HepG2 (cell line): ENCODE measurements around the gene DACT2. TPM values are rescaled to one million over a fixed set of nuclear protein-coding genes. Genes with fewer than 3 reads are reported as not detected.

Experiments
- ATAD3A ChIP-seq: sonication (generic); formaldehyde crosslinking; IDR thresholded peaks from 2 replicates; pipeline ENCODE4 v1.4.0; 2020; ENCODE audit warnings: missing genetic modification reagents
- BCL3 ChIP-seq: sonication (generic); formaldehyde crosslinking; IDR thresholded peaks from 2 replicates; pipeline ENCODE4 v1.5.1; 2020; ENCODE audit warnings: mild to moderate bottlenecking, missing genetic modification reagents, moderate library complexity
- HIC2 ChIP-seq: sonication (generic); formaldehyde crosslinking; IDR thresholded peaks from 2 replicates; pipeline ENCODE4 v1.9.0; 2022; ENCODE audit warnings: low read depth, missing genetic modification reagents
- HMGXB4 ChIP-seq, 2 experiments: sonication (generic) in 1 of 2; formaldehyde crosslinking in 1 of 2; IDR thresholded peaks; 2 replicates each; pipeline versions ENCODE4 v1.4.0 to v1.6.1; 2018 to 2020; ENCODE audit warnings: missing genetic modification reagents in 2 of 2, borderline replicate concordance in 1 of 2, low read depth in 1 of 2, mild to moderate bottlenecking in 1 of 2, missing biosample characterization in 1 of 2
- KAT2B ChIP-seq: fragments of 150-350 bp; IDR thresholded peaks from 2 replicates; pipeline ENCODE4 v1.6.1; 2014; ENCODE audit warnings: low read depth, low read length, borderline replicate concordance
- MTA3 ChIP-seq: sonication (generic); formaldehyde crosslinking; IDR thresholded peaks from 2 replicates; pipeline ENCODE4 v1.4.0; 2020; ENCODE audit warnings: missing genetic modification reagents
- NFYB ChIP-seq: sonication (generic); formaldehyde crosslinking; IDR thresholded peaks from 2 replicates; pipeline ENCODE4 v1.4.0; 2020; ENCODE audit warnings: missing genetic modification reagents
- POGK ChIP-seq: sonication (generic); formaldehyde crosslinking; conservative IDR thresholded peaks from 2 replicates; pipeline ENCODE4 v1.8.0; 2022; ENCODE audit warnings: mild to moderate bottlenecking, moderate library complexity, missing genetic modification reagents
- PRDM10 ChIP-seq: sonication (generic); formaldehyde crosslinking; IDR thresholded peaks from 2 replicates; pipeline ENCODE4 v1.4.0; 2020; ENCODE audit warnings: low read depth, missing genetic modification reagents
- RAD21 ChIP-seq: fragments of 450-650 bp; formaldehyde crosslinking; IDR thresholded peaks from 2 replicates; pipeline ENCODE4 v1.5.0; 2020; ENCODE audit warnings: mild to moderate bottlenecking
- RARA ChIP-seq: IDR thresholded peaks from 2 replicates; pipeline ENCODE4 v1.6.1; 2016; ENCODE audit warnings: missing genetic modification reagents, missing compliant biosample characterization
- SMC3 ChIP-seq: IDR thresholded peaks from 2 replicates; pipeline ENCODE4 v1.6.1; 2011; ENCODE audit warnings: low read length, improper control_type of control experiment
- SP140L ChIP-seq: sonication (generic); formaldehyde crosslinking; IDR thresholded peaks from 2 replicates; pipeline ENCODE4 v1.4.0; 2020; ENCODE audit warnings: missing genetic modification reagents, borderline replicate concordance
- YY1 ChIP-seq: IDR thresholded peaks from 2 replicates; pipeline ENCODE4 v1.6.1; 2011; ENCODE audit warnings: low read length, low read depth, moderate library complexity, mild to moderate bottlenecking; ENCODE audit not compliant: insufficient read depth, insufficient replicate concordance
- ZNF691 ChIP-seq: sonication (generic); formaldehyde crosslinking; IDR thresholded peaks from 2 replicates; pipeline ENCODE4 v1.4.0; 2020; ENCODE audit warnings: missing genetic modification reagents, low read depth, mild to moderate bottlenecking, borderline replicate concordance
- ZNF766 ChIP-seq: sonication (generic); formaldehyde crosslinking; IDR thresholded peaks from 2 replicates; pipeline ENCODE4 v1.5.0; 2020; ENCODE audit warnings: missing genetic modification reagents, borderline replicate concordance
- polyA plus RNA-seq, 8 experiments: library from polyadenylated mRNA; depleted of rRNA in 3 of 8; stranded (reverse) in 7 of 8; unstranded in 1 of 8; fragments of >200 nt; fragmentation: Illumina TruSeq in 4 of 8; extraction: Trizol in 4 of 8; gene quantifications; 2 replicates each; pipeline versions ENCODE4 v1.2.1 to v1.2.3, GENCODE V29; 2011 to 2016; ENCODE audit warnings: low read depth in 4 of 8, missing spikeins in 1 of 8, mixed read lengths in 1 of 8; ENCODE audit not compliant: insufficient read depth in 1 of 8
- total RNA-seq, 5 experiments: library from RNA; depleted of rRNA; stranded (reverse); fragments of >200 nt; fragmentation: Illumina TruSeq; extraction: Trizol; gene quantifications; 2 replicates each; pipeline ENCODE4 v1.2.3, GENCODE V29; 2016; ENCODE audit warnings: low read depth in 1 of 5

DACT2 gene
- total and polyA plus RNA-seq, 2 of the 13 experiments (the other 11 are each of a cell fraction or from before 2014, with no cell fraction given), result 0.15 TPM; not detected in 1

- TF ChIP-seq ZNF766 (CRISPR knock-in tag), result peak; percentile 55; the same call in 1 of the 2 replicates
- TF ChIP-seq NFYB (CRISPR knock-in tag), result no peak
- TF ChIP-seq MTA3 (CRISPR knock-in tag), result no peak
- peak; percentile 28; the same call in 1 of the 2 replicates for TF ChIP-seq RARA
- TF ChIP-seq POGK, result peak; percentile 74; the same call in 1 of the 2 replicates
- no peak for TF ChIP-seq BCL3 (CRISPR knock-in tag)
- TF ChIP-seq RAD21 (CRISPR knock-in tag), result peak; percentile 99
- TF ChIP-seq YY1, result peak; percentile 78
- TF ChIP-seq ZNF691 (CRISPR knock-in tag), result peak; percentile 80; the same call in 1 of the 2 replicates
- TF ChIP-seq PRDM10, result peak; percentile 74
- TF ChIP-seq KAT2B, result no peak
- TF ChIP-seq HMGXB4 (CRISPR knock-in tag; IDR thresholded peaks at IDR 0.05; ENCODE audit: borderline replicate concordance in 1 of 2, low read depth in 1 of 2), result peak in 1 of 2 experiments; percentile 54; a peak in 1 of 4 replicates
- peak; percentile 62; the same call in 1 of the 2 replicates for TF ChIP-seq SP140L
- no peak for TF ChIP-seq ATAD3A (CRISPR knock-in tag)
- peak; percentile 57; the same call in 1 of the 2 replicates for TF ChIP-seq HIC2 (CRISPR knock-in tag)
- TF ChIP-seq SMC3, result peak; percentile 89
Measured at GRCh38 chr6:168355716-168356522, 36.3 kb upstream of the DACT2 start (continued).
